Measurements from ENCODE around the gene CKAP4. TPM values are rescaled to one million over a fixed set of nuclear protein-coding genes. Genes with fewer than 3 reads are reported as not detected.
A peak's percentile ranks its signal among the peaks of the same experiment; 100 is the strongest.

Gene CKAP4
- total and polyA plus RNA-seq, 2 of the 13 experiments (the other 11 are each of a cell fraction or from before 2014, with no cell fraction given), result 39.2 to 70.2 TPM

DNA sequence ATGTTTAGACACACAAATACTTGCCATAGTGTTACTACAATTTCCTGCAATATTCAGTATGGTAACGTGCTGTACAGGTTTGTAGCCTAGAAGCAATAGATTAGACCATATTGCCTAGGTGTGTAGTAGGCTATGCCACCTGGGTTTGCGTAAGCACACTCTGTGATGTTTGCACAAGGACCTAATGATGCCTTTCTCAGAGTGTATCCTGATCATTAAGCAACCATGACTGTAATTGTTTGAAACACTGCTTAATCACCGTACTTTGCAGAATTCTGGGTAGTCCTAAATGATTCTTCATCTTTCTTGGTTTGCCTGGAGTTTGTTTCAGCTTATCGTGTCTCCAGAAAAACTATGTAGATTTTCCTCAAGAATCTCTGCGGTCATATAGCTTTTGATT lies 43.5 kb upstream of the CKAP4 start (continued):
- TF ChIP-seq, protein P1, sequence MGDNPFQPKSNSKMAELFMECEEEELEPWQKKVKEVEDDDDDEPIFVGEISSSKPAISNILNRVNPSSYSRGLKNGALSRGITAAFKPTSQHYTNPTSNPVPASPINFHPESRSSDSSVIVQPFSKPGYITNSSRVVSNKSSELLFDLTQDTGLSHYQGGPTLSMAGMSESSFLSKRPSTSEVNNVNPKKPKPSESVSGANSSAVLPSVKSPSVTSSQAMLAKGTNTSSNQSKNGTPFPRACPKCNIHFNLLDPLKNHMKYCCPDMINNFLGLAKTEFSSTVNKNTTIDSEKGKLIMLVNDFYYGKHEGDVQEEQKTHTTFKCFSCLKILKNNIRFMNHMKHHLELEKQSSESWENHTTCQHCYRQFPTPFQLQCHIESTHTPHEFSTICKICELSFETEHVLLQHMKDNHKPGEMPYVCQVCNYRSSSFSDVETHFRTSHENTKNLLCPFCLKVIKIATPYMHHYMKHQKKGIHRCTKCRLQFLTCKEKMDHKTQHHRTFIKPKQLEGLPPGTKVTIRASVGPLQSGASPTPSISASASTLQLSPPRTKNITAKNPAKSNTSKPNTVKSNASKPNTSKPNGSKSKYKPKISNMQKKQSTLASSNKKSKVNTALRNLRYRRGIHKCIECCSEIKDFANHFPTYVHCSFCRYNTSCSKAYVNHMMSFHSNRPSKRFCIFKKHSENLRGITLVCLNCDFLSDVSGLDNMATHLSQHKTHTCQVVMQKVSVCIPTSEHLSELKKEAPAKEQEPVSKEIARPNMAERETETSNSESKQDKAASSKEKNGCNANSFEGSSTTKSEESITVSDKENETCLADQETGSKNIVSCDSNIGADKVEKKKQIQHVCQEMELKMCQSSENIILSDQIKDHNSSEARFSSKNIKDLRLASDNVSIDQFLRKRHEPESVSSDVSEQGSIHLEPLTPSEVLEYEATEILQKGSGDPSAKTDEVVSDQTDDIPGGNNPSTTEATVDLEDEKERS (CRISPR knock-in tag; IDR thresholded peaks at IDR 0.05), result no peak
- TF ChIP-seq, protein P2, sequence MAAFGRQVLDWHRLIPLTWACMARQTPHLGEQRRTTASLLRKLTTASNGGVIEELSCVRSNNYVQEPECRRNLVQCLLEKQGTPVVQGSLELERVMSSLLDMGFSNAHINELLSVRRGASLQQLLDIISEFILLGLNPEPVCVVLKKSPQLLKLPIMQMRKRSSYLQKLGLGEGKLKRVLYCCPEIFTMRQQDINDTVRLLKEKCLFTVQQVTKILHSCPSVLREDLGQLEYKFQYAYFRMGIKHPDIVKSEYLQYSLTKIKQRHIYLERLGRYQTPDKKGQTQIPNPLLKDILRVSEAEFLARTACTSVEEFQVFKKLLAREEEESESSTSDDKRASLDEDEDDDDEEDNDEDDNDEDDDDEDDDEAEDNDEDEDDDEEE (CRISPR knock-in tag; IDR thresholded peaks at IDR 0.05), result no peak
- TF ChIP-seq GATAD2A (CRISPR knock-in tag; IDR thresholded peaks at IDR 0.05), result peak; percentile 64
- no peak for TF ChIP-seq NCOA2 (CRISPR knock-in tag; IDR thresholded peaks at IDR 0.05)
- TF ChIP-seq, protein P3, sequence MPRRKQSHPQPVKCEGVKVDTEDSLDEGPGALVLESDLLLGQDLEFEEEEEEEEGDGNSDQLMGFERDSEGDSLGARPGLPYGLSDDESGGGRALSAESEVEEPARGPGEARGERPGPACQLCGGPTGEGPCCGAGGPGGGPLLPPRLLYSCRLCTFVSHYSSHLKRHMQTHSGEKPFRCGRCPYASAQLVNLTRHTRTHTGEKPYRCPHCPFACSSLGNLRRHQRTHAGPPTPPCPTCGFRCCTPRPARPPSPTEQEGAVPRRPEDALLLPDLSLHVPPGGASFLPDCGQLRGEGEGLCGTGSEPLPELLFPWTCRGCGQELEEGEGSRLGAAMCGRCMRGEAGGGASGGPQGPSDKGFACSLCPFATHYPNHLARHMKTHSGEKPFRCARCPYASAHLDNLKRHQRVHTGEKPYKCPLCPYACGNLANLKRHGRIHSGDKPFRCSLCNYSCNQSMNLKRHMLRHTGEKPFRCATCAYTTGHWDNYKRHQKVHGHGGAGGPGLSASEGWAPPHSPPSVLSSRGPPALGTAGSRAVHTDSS (CRISPR knock-in tag; conservative IDR thresholded peaks at IDR 0.05), result no peak
- no peak for TF ChIP-seq NFIC (IDR thresholded peaks at IDR 0.05; ENCODE audit: low read length)
- TF ChIP-seq ZBTB8A (CRISPR knock-in tag; IDR thresholded peaks at IDR 0.05; ENCODE audit: borderline replicate concordance, low read depth), result no peak

DNA sequence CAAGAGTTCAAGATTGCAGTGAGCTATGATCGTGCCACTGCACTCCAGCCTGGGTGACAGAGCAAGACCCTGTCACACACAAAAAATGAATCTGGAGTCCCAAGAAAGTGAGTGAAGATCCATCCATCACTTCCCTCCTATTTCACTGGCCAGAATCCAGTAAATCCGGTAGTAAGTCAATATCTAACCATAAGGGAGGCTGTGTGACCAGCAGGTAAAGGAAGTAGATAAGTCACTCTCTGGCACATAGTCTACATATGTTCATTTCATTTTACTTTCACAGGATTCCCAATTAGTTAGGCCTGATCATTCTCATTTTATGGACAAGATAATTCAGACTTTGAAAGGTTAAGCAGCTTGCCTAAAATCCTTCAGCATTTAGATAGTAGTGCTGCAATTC lies 42.8 kb upstream of the CKAP4 start:
- no peaks in the 10 kb centered on the region for H3K9me3 ChIP-seq (ENCODE audit: low read length)
- H3K4me3 ChIP-seq (replicated peaks in 1 of 3; ENCODE audit: insufficient read depth in 1 of 3, low read depth in 2 of 3, low read length in 3 of 3), result no peak overlapping the region
- H3K4me1 ChIP-seq (ENCODE audit: insufficient read depth, low read length), result peaks cover 58% of the 10 kb centered on the region
- no peaks in the 10 kb centered on the region for H3K36me3 ChIP-seq (replicated peaks in 1 of 2; ENCODE audit: control insufficient read depth in 1 of 2, insufficient read depth in 2 of 2, low read length in 2 of 2)
- ChIA-PET CTCF (ENCODE audit: low intra/inter-chr PET ratio, low total read pairs) (no interaction called here), POLR2A (interaction anchor here (1.3 kb wide), 1 partner anchor 67 kb away, joined by 4 read pairs; the partner anchor contains the start of gene POLR3B)
- H3K9ac ChIP-seq (ENCODE audit: insufficient read depth, low read depth, low read length), result no peak overlapping the region
- no peak for DNase-seq (ENCODE audit: low spot score)
- H3K79me2 ChIP-seq (ENCODE audit: insufficient read depth, low read length), result no peaks in the 10 kb centered on the region
- ATAC-seq, result no peak
- no peak for TF ChIP-seq KLF16 (CRISPR knock-in tag; IDR thresholded peaks at IDR 0.05)
- no peak for TF ChIP-seq YY1 (IDR thresholded peaks at IDR 0.05; ENCODE audit: insufficient read depth, insufficient replicate concordance, low read depth, low read length)
- TF ChIP-seq ISL2 (CRISPR knock-in tag; IDR thresholded peaks at IDR 0.05), result no peak
- no peak for TF ChIP-seq ELF1 (CRISPR knock-in tag; IDR thresholded peaks at IDR 0.05)
- TF ChIP-seq, protein P4, sequence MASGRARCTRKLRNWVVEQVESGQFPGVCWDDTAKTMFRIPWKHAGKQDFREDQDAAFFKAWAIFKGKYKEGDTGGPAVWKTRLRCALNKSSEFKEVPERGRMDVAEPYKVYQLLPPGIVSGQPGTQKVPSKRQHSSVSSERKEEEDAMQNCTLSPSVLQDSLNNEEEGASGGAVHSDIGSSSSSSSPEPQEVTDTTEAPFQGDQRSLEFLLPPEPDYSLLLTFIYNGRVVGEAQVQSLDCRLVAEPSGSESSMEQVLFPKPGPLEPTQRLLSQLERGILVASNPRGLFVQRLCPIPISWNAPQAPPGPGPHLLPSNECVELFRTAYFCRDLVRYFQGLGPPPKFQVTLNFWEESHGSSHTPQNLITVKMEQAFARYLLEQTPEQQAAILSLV (CRISPR knock-in tag; IDR thresholded peaks at IDR 0.05; ENCODE audit: borderline replicate concordance), result no peak
- TF ChIP-seq TAF1 (CRISPR knock-in tag; IDR thresholded peaks at IDR 0.05), result no peak
- no peak for TF ChIP-seq HNRNPK (IDR thresholded peaks at IDR 0.05; ENCODE audit: low read depth, low read length, poor library complexity, severe bottlenecking)
- TF ChIP-seq, protein P5, sequence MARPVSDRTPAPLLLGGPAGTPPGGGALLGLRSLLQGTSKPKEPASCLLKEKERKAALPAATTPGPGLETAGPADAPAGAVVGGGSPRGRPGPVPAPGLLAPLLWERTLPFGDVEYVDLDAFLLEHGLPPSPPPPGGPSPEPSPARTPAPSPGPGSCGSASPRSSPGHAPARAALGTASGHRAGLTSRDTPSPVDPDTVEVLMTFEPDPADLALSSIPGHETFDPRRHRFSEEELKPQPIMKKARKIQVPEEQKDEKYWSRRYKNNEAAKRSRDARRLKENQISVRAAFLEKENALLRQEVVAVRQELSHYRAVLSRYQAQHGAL (CRISPR knock-in tag; IDR thresholded peaks at IDR 0.05; ENCODE audit: not compliant biosample characterization), result no peak
- intact Hi-C loops (cut with micrococcal nuclease; ENCODE audit: unreplicated experiment) (no loop called here), in situ Hi-C loops (cut with HindIII; ENCODE audit: extremely low pct_ligation_motif_present, low pct_unique_long_range_greater_than_20kb) (no loop called here)
- H3K27ac ChIP-seq (ENCODE audit: extremely low read length, insufficient read depth, low read length), result no peak overlapping the region
- WGBS (ENCODE audit: low lambda C conversion rate), result 56% methylated on average over 2 of the region's 2 CpGs
- no peaks in the 10 kb centered on the region for H3K27me3 ChIP-seq (ENCODE audit: control insufficient read depth in 1 of 2, insufficient read depth in 2 of 2, low read length in 2 of 2)
- H4K20me1 ChIP-seq (ENCODE audit: insufficient read depth, low read length), result no peaks in the 10 kb centered on the region
- H3K4me2 ChIP-seq (ENCODE audit: low read depth, low read length), result no peak overlapping the region
- FAIRE-seq, result no peak
- H2AFZ ChIP-seq (ENCODE audit: low read length), result no peak overlapping the region
- BruUV-seq (replicated peaks), result no TSS peak

Data from HepG2 (cell line).